HepG2 (cell line): ENCODE measurements around the gene ZFPM1. TPM values are rescaled to one million over a fixed set of nuclear protein-coding genes. Genes with fewer than 3 reads are reported as not detected.
A peak's percentile ranks its signal among the peaks of the same experiment; 100 is the strongest.

Experiments used
- ELF4 ChIP-seq: sonication (generic); formaldehyde crosslinking; IDR thresholded peaks from 2 replicates; pipeline ENCODE4 v1.5.0; 2020; ENCODE audit warnings: missing genetic modification reagents, mild to moderate bottlenecking, moderate library complexity, borderline replicate concordance
- KDM3A ChIP-seq: IDR thresholded peaks from 2 replicates; pipeline ENCODE4 v1.6.1; 2018; ENCODE audit warnings: low read depth, missing compliant biosample characterization
- MAFK ChIP-seq, 2 experiments: IDR thresholded peaks in 1 of 2; conservative IDR thresholded peaks in 1 of 2; 2 replicates each; pipeline ENCODE4 v1.6.1; 2011; ENCODE audit warnings: improper control_type of control experiment in 2 of 2, low read length in 2 of 2
- MXD1 ChIP-seq: sonication (generic); formaldehyde crosslinking; IDR thresholded peaks from 2 replicates; pipeline ENCODE4 v1.4.0; 2020; ENCODE audit warnings: mild to moderate bottlenecking, missing genetic modification reagents
- PRDM15 ChIP-seq: sonication (generic); formaldehyde crosslinking; IDR thresholded peaks from 2 replicates; pipeline ENCODE4 v1.4.0; 2020; ENCODE audit warnings: missing genetic modification reagents
- SP2 ChIP-seq: sonication (generic); formaldehyde crosslinking; IDR thresholded peaks from 2 replicates; pipeline ENCODE4 v1.5.1; 2020; ENCODE audit warnings: mild to moderate bottlenecking, missing genetic modification reagents
- SRSF4 ChIP-seq: fragments of 200-400 bp; formaldehyde crosslinking; IDR thresholded peaks from one replicate; pipeline ENCODE4 v1.6.1; 2018; ENCODE audit warnings: mild to moderate bottlenecking, low read depth, low read length, moderate library complexity; ENCODE audit not compliant: poor library complexity, severe bottlenecking
- STAG1 ChIP-seq: sonication (generic); formaldehyde crosslinking; IDR thresholded peaks from 2 replicates; pipeline ENCODE4 v1.4.0; 2020; ENCODE audit warnings: missing genetic modification reagents
- ZBTB25 ChIP-seq: IDR thresholded peaks from 2 replicates; pipeline ENCODE4 v1.6.1; 2018; ENCODE audit warnings: missing genetic modification reagents
- ZBTB26 ChIP-seq: IDR thresholded peaks from 2 replicates; pipeline ENCODE4 v1.6.1; 2016; ENCODE audit warnings: missing compliant biosample characterization, missing genetic modification reagents, borderline replicate concordance
- ZFY ChIP-seq: sonication (generic); formaldehyde crosslinking; IDR thresholded peaks from 2 replicates; pipeline ENCODE4 v1.4.0; 2020; ENCODE audit warnings: missing genetic modification reagents
- ZNF430 ChIP-seq: sonication (generic); formaldehyde crosslinking; IDR thresholded peaks from 2 replicates; pipeline ENCODE4 v1.9.0; 2021; ENCODE audit warnings: mild to moderate bottlenecking, missing genetic modification reagents
- ZNF687 ChIP-seq: sonication (generic); formaldehyde crosslinking; IDR thresholded peaks from 2 replicates; pipeline ENCODE4 v1.5.1; 2020; ENCODE audit warnings: mild to moderate bottlenecking, missing genetic modification reagents, moderate library complexity
- ZNF740 ChIP-seq: sonication (generic); formaldehyde crosslinking; IDR thresholded peaks from 2 replicates; pipeline ENCODE4 v1.4.0; 2020; ENCODE audit warnings: missing genetic modification reagents
- ZUFSP ChIP-seq: sonication (generic); formaldehyde crosslinking; IDR thresholded peaks from 2 replicates; pipeline ENCODE4 v1.9.0; 2021; ENCODE audit warnings: missing genetic modification reagents, mild to moderate bottlenecking, borderline replicate concordance
- polyA plus RNA-seq, 8 experiments: library from polyadenylated mRNA; depleted of rRNA in 3 of 8; stranded (reverse) in 7 of 8; unstranded in 1 of 8; fragments of >200 nt; fragmentation: Illumina TruSeq in 4 of 8; extraction: Trizol in 4 of 8; gene quantifications; 2 replicates each; pipeline versions ENCODE4 v1.2.1 to v1.2.3, GENCODE V29; 2011 to 2016; ENCODE audit warnings: low read depth in 4 of 8, missing spikeins in 1 of 8, mixed read lengths in 1 of 8; ENCODE audit not compliant: insufficient read depth in 1 of 8
- total RNA-seq, 5 experiments: library from RNA; depleted of rRNA; stranded (reverse); fragments of >200 nt; fragmentation: Illumina TruSeq; extraction: Trizol; gene quantifications; 2 replicates each; pipeline ENCODE4 v1.2.3, GENCODE V29; 2016; ENCODE audit warnings: low read depth in 1 of 5

Gene ZFPM1
- total and polyA plus RNA-seq, 2 of the 13 experiments (the other 11 are each of a cell fraction or from before 2014, with no cell fraction given): 1.3 to 3.8 TPM

- TF ChIP-seq ZNF740 (CRISPR knock-in tag) (no peak), ZBTB25 (CRISPR knock-in tag) (peak; percentile 75; the same call in 1 of the 2 replicates), ZFY (CRISPR knock-in tag) (peak; percentile 62), ZNF430 (CRISPR knock-in tag) (no peak), SP2 (CRISPR knock-in tag) (no peak), ELF4 (CRISPR knock-in tag) (no peak), ZUFSP (CRISPR knock-in tag) (no peak), PRDM15 (CRISPR knock-in tag) (no peak), MXD1 (no peak; the same call in 1 of the 2 replicates), ZBTB26 (CRISPR knock-in tag) (no peak), SRSF4 (no peak), ZNF687 (peak; percentile 88), MAFK (conservative IDR thresholded peaks at IDR 0.05 in 1 of 2, IDR thresholded peaks at IDR 0.05 in 1 of 2; ENCODE audit: low read length in 2 of 2) (no peak), STAG1 (peak; percentile 99), KDM3A (peak; percentile 85; the same call in 1 of the 2 replicates)
These were observed 74.3 kb downstream of the ZFPM1 start (continued) for GRCh38 chr16:88527186-88527936.
